CD1c-positive myeloid dendritic cell (primary cell): Measurements from ENCODE around the gene ARHGAP18.

ENCODE experiments used
- DNase-seq: peaks from one replicate; pipeline ENCODE4 v3.0.0-alpha.2; 2016; ENCODE audit errors: extremely low spot score

The ARHGAP18 gene

GRCh38 chr6:129644567-129645015 is 65.4 kb downstream of the ARHGAP18 start:
- DNase-seq, result no peak

GRCh38 chr6:129643968-129644367 is 66.0 kb downstream of the ARHGAP18 start:
- no peak for DNase-seq

- DNase-seq, result peak; percentile 34
Measured at GRCh38 chr6:129643176-129643575, 66.8 kb downstream of the ARHGAP18 start.

GRCh38 chr6:129642322-129642721 is 67.7 kb downstream of the ARHGAP18 start:
- no peak for DNase-seq

- DNase-seq, result no peak
Measured at GRCh38 chr6:129641344-129641743, 68.6 kb downstream of the ARHGAP18 start.

- no peak for DNase-seq
Measured at GRCh38 chr6:129638686-129639085, 71.3 kb downstream of the ARHGAP18 start.

GRCh38 chr6:129638055-129638684 is 71.8 kb downstream of the ARHGAP18 start:
- no peak for DNase-seq

- no peak for DNase-seq
Measured at GRCh38 chr6:129637340-129638054, 72.5 kb downstream of the ARHGAP18 start.

GRCh38 chr6:129635396-129636130 is 74.4 kb downstream of the ARHGAP18 start:
- peak; percentile 62 for DNase-seq

- no peak for DNase-seq
Measured at GRCh38 chr6:129634411-129635230, 75.4 kb downstream of the ARHGAP18 start.

GRCh38 chr6:129633529-129633928 is 76.4 kb downstream of the ARHGAP18 start:
- DNase-seq, result no peak

GRCh38 chr6:129632172-129632613 is 77.8 kb downstream of the ARHGAP18 start:
- no peak for DNase-seq

GRCh38 chr6:129631070-129631469 is 78.9 kb downstream of the ARHGAP18 start:
- DNase-seq, result no peak

- no peak for DNase-seq
Measured at GRCh38 chr6:129630596-129630995, 79.4 kb downstream of the ARHGAP18 start.

GRCh38 chr6:129628101-129628815 is 81.7 kb downstream of the ARHGAP18 start:
- DNase-seq, result no peak

GRCh38 chr6:129624488-129624887 is 85.5 kb downstream of the ARHGAP18 start:
- no peak for DNase-seq

GRCh38 chr6:129623008-129623732 is 86.8 kb downstream of the ARHGAP18 start:
- DNase-seq, result peak; percentile 30

- DNase-seq, result no peak
Measured at GRCh38 chr6:129621252-129621651, 88.7 kb downstream of the ARHGAP18 start.

GRCh38 chr6:129620234-129620610 is 89.8 kb downstream of the ARHGAP18 start:
- DNase-seq, result no peak

- no peak for DNase-seq
Measured at GRCh38 chr6:129619579-129620233, 90.3 kb downstream of the ARHGAP18 start.
